HL-60 (cell line): ENCODE measurements around the gene SPON2.

Source experiments
- DNase-seq, 2 experiments: peaks; one replicate each; pipeline ENCODE4 v3.0.0-alpha.2; 2010 to 2020; ENCODE audit warnings: low read depth in 1 of 2, low spot score in 1 of 2
- H3K27ac ChIP-seq: fragments of 250-450 bp; sonication (Bioruptor Pico); replicated peaks from 2 replicates; pipeline ENCODE4 v1.5.1; 2020; ENCODE audit warnings: mild to moderate bottlenecking, moderate library complexity
- H3K27me3 ChIP-seq: fragments of 250-450 bp; sonication (Bioruptor Pico); 2 replicates; pipeline ENCODE4 v1.5.1; 2021; ENCODE audit warnings: mild to moderate bottlenecking, moderate library complexity; ENCODE audit not compliant: insufficient read depth, poor library complexity, severe bottlenecking
- H3K4me3 ChIP-seq: replicated peaks from 2 replicates; pipeline ENCODE4 v1.5.1; 2011; ENCODE audit warnings: mild to moderate bottlenecking, control low read depth, low read length; ENCODE audit not compliant: insufficient read depth
- CTCF ChIP-seq: IDR thresholded peaks from one replicate; pipeline ENCODE4 v1.5.1; 2011; ENCODE audit warnings: low read length, control low read depth, inconsistent platforms; ENCODE audit not compliant: insufficient read depth
- GABPA ChIP-seq: IDR thresholded peaks from 2 replicates; pipeline ENCODE4 v1.6.1; 2012; ENCODE audit warnings: low read depth
- POLR2AphosphoS5 ChIP-seq: IDR thresholded peaks from 2 replicates; pipeline ENCODE4 v1.6.1; 2012; ENCODE audit warnings: low read depth
- REST ChIP-seq: IDR thresholded peaks from 2 replicates; pipeline ENCODE4 v1.6.1; 2012; ENCODE audit warnings: low read depth; ENCODE audit not compliant: insufficient replicate concordance
- SPI1 ChIP-seq: IDR thresholded peaks from 2 replicates; pipeline ENCODE4 v1.6.1; 2012; ENCODE audit warnings: low read depth, mild to moderate bottlenecking, borderline replicate concordance

Gene SPON2

GRCh38 chr4:1211891-1212545 lies 39.6 kb upstream of the SPON2 start:
- TF ChIP-seq REST = no peak
- TF ChIP-seq CTCF = no peak
- TF ChIP-seq SPI1 = no peak
- TF ChIP-seq POLR2AphosphoS5 = no peak
- no peak for TF ChIP-seq GABPA
- no peak overlapping the region for H3K4me3 ChIP-seq
- no peaks in the 10 kb centered on the region for H3K27me3 ChIP-seq
- no peak for DNase-seq
- H3K27ac ChIP-seq = no peak overlapping the region

- H3K4me3 ChIP-seq = no peak overlapping the region
- TF ChIP-seq POLR2AphosphoS5 = no peak
- no peak for TF ChIP-seq SPI1
- no peak for TF ChIP-seq GABPA
- TF ChIP-seq REST = no peak
- no peak for TF ChIP-seq CTCF
- no peaks in the 10 kb centered on the region for H3K27me3 ChIP-seq
- no peak overlapping the region for H3K27ac ChIP-seq
- no peak for DNase-seq
Measured at GRCh38 chr4:1211371-1211770, 39.0 kb upstream of the SPON2 start.

DNA sequence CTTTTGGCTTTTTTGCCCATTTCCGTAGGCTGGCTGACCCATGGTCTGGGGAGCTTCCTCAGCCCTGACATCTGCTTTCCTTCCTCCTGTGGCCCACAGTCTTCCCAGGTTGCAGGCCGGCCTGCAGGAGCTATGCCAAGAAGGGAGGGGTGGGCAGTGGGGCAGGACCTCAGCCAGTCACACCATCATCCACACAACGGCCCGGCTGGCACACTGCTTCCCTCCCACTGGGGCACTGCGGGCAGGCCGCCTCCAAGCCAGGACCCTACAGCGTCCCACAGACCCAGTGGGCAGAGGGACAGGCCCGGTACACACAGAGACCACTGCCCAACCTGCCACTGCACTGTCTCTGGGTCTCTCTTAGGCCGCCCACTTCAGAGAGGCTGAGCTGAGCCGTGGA lies 38.6 kb upstream of the SPON2 start:
- DNase-seq = no peak
- Histone ChIP-seq H3K27me3 (no peaks in the 10 kb centered on the region), H3K4me3 (no peak overlapping the region), H3K27ac (no peak overlapping the region)
- TF ChIP-seq CTCF (no peak), SPI1 (no peak), REST (no peak)
